HG03378 (cell line): ENCODE data around the gene BCL11B.

Source experiments
- ATAC-seq: cut with Tn5 transposase; IDR thresholded peaks from one replicate; pipeline ENCODE4 v1.9.1; 2021; ENCODE audit warnings: mild to moderate bottlenecking, moderate library complexity; ENCODE audit not compliant: unreplicated experiment

The BCL11B gene

GRCh38 chr14:99203080-99203479, 68.9 kb downstream of the BCL11B start:
- ATAC-seq: no peak

- no peak for ATAC-seq
These were observed 69.5 kb downstream of the BCL11B start for GRCh38 chr14:99202516-99202915.

GRCh38 chr14:99201351-99202073, 70.5 kb downstream of the BCL11B start:
- no peak for ATAC-seq

- ATAC-seq: no peak
These were observed 71.4 kb downstream of the BCL11B start for GRCh38 chr14:99200654-99201005.

GRCh38 chr14:99199846-99200653, 71.9 kb downstream of the BCL11B start:
- ATAC-seq: no peak

- no peak for ATAC-seq
These were observed 73.1 kb downstream of the BCL11B start for GRCh38 chr14:99198746-99199502.

- no peak for ATAC-seq
These were observed 75.7 kb downstream of the BCL11B start for GRCh38 chr14:99196310-99196650.

- ATAC-seq: no peak
These were observed 76.2 kb downstream of the BCL11B start for GRCh38 chr14:99195602-99196309.

- ATAC-seq: no peak
These were observed 77.3 kb downstream of the BCL11B start for GRCh38 chr14:99194736-99195135.

GRCh38 chr14:99194136-99194535, 77.9 kb downstream of the BCL11B start:
- ATAC-seq: no peak

- ATAC-seq: no peak
These were observed 79.2 kb downstream of the BCL11B start for GRCh38 chr14:99192830-99193229.

GRCh38 chr14:99192028-99192621, 79.9 kb downstream of the BCL11B start:
- no peak for ATAC-seq

GRCh38 chr14:99191395-99192027, 80.5 kb downstream of the BCL11B start:
- no peak for ATAC-seq

- no peak for ATAC-seq
These were observed 81.2 kb downstream of the BCL11B start for GRCh38 chr14:99190696-99191394.

- no peak for ATAC-seq
These were observed 82.7 kb downstream of the BCL11B start for GRCh38 chr14:99189201-99189801.

- ATAC-seq: no peak
These were observed 83.2 kb downstream of the BCL11B start for GRCh38 chr14:99188731-99189191.

- no peak for ATAC-seq
These were observed 84.1 kb downstream of the BCL11B start for GRCh38 chr14:99187858-99188257.

- no peak for ATAC-seq
These were observed 84.9 kb downstream of the BCL11B start for GRCh38 chr14:99186956-99187690.
